Femur (tissue), 1 donor: ENCODE data around the gene GNAT2.
A peak's percentile ranks its signal among the peaks of the same experiment; 100 is the strongest.

Source experiments
- DNase-seq: peaks from one replicate; pipeline ENCODE4 v3.0.0-alpha.2; 2017

GNAT2 gene

GRCh38 chr1:109626682-109627408 lies 7.4 kb upstream of the GNAT2 start:
- no peak for DNase-seq

GRCh38 chr1:109625601-109626560 lies 6.5 kb upstream of the GNAT2 start:
- DNase-seq, result no peak

DNA sequence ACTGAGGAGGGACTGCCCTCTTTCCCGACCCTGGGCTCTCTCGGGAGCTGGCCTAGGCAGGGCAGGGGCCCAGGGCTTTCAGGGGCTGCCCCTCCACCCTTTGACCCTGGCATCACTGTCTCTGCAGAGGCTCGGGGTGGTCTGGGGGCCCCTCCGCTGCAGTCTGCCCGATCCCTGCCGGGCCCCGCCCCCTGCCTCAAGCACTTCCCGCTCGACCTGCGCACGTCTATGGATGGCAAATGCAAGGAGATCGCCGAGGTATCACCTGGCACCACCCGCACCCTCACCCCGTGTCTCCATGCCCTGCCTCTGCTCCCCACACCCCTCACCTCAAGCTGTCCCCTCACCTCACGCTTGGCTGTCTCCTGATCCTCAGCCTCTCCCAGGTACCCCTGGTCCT lies 5.8 kb upstream of the GNAT2 start:
- DNase-seq, result no peak

GRCh38 chr1:109624201-109625010 lies 5.0 kb upstream of the GNAT2 start:
- DNase-seq, result no peak

DNA sequence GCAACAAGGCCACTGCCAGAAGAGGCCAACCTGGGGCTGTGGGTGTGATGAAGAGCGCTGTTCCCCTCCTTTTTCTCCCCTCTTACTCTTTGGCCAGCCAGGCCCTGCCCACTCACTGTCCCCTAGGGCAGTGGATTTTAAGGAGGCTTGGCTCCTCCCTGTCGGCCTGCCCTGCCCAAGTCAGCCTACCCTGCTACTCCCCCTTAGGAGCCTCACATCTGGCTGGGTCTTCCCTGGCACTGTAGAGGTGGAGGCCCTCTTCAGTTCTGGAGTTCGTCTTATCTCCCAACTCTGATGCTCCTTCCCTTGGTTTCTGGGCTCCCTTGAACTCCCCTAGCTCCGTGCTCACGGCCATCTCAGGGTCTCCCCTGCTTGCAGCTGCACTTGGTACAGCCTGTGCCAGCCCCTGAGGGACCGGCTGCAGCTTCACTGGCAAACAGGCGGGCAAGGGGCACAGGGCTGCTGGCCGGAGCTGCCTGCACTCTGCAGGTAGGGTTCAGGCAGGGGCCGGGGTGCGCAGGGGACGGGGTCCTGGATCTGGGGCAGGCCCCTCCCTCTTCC lies 4.3 kb upstream of the GNAT2 start:
- DNase-seq, result no peak

- no peak for DNase-seq
These were observed 3.5 kb upstream of the GNAT2 start for GRCh38 chr1:109622895-109623294.

- no peak for DNase-seq
These were observed 2.9 kb upstream of the GNAT2 start for GRCh38 chr1:109622137-109622892.

DNA sequence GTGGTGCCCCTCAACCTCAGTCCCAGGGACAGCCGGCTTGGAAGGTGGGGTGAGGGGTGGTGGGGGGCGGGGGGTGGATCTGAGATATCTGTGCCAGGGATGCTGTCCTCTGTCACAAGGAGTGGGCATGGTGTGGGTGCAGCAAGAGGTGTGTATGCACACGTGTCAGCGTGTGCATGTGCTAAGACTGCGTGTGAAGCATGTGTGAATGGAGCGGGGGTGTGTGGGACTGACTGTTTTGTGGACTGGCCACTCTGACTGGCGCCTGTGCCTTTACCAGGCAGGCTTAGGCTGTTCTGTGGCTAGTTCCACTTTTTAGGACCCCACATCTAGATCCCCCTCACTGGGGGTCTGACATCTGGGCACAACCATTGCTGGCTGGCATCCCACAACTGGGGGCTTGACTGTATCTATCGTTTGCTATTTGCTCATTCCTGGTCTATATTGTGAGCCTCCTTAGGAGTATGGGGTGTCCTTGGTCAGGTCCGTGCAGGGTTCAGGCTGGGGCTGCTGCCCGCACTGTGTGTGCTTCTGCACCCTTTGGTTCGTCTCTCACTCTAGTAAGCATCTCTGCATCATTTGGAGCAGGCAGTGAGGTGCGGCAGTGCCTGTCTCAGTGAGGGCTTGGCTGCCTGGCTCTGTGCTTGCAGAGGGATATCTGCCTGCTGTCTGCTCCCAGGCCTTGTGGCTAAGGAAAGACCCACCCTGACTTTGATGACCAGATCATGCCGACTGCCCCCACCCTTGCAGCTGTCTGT lies 2.1 kb upstream of the GNAT2 start:
- DNase-seq, result no peak

GRCh38 chr1:109620841-109621286 lies 1.4 kb upstream of the GNAT2 start:
- peak; percentile 97 for DNase-seq

DNA sequence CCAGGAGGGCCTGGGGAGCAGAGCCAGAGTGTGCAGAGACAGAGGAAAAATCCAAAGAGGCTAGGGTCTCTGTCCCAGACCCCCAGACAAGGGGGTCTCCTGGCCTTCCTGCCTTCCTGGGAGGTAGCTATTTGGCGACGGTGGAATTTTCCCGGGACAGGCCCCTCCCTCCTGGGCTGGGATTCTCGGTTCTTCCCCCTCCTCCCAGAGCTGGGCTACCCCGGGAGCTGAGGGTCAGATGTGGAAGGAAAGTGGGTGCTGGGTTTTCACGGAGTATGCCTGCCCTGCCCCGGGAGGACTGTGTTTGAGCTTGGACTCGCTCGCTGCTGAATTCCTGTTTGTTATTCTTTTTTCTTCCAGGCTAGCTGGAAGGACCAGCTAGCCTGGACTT lies 980 bp upstream of the GNAT2 start:
- DNase-seq, result peak; percentile 81

DNA sequence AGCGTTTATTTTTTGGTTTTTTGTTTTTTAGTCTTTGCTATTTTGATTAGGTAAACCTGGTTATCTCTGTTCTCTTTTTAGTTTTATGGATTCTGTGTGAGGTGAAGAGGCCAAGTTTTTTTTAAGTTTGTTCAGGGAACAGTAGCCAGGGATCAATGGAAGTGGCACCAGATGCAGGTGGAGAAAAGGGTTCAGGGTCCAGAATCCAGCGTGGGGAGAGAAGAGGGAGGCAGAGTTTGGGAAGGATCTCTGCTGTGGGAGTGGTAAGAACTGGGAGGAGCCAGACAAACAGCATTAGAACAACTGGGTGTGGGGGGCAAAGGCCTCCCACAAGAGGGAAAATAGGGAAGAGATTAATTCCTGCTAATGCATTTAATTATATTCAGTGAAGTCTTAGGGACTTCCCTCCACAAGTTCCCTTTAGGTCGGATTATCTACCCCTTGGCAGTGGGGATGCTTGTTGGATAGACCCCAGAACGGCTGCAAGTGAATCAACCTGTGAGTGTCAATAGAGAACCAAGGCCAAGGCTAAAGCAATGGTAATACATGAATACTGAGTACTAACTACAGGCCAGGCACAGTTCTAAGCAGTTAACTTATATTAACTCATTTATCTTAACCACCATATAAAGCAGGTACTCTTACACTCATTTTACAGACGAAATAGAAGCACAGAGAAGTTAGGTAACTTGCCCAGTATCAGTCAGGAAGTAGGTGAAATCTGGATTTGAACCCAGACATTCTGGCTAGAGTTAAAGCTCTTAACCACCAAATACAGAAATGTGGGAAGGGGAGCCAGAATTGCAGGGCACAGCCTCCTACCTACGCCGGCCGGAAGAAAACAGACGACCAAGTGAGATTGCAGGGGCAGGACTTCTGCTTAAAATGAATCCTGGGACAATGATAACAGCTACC lies 498 bp downstream of the GNAT2 start:
- DNase-seq, result no peak

GRCh38 chr1:109617291-109617801 lies 2.1 kb downstream of the GNAT2 start:
- DNase-seq, result no peak

DNA sequence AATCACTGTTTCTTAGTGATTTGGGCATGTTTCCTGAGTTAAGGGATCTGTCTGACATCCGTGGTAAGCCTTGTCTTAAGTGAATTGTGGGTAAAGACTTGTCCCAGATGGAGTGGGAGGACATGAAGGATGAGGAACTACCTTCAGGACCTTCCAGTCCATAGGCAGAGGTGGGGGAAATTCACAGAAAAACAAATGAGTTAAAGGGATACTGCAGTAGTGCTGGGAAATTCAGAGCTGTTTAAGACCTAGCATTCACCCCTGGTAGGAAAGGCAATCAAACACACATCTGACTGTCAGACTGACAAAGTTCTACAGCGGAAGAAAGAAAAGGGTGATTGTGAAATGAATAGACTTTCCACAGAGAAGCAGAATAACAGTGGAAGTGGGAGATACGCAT lies 3.0 kb downstream of the GNAT2 start:
- no peak for DNase-seq

DNA sequence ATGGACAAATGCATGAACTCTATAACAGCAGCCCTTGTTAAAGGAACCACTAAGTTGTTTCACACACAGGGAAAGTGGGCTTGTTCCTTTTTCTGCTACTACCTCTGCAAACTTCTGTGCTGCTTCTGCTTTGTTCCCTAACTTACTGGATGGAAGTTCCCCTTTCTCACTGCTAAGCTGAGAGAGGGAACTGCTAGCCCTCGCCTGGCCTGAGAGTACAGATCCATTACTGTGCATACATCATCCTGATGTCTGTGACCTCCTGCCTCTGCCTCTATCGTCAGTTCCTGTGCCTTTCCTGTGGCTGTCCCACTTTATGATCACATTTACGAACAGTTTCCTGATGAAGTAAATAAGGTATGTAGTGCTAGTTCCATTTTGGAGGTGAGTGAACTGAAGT lies 3.5 kb downstream of the GNAT2 start:
- no peak for DNase-seq

- DNase-seq, result no peak
These were observed 5.9 kb downstream of the GNAT2 start for GRCh38 chr1:109613361-109614147.

- DNase-seq, result no peak
These were observed 8.0 kb downstream of the GNAT2 start for GRCh38 chr1:109611308-109611990.

DNA sequence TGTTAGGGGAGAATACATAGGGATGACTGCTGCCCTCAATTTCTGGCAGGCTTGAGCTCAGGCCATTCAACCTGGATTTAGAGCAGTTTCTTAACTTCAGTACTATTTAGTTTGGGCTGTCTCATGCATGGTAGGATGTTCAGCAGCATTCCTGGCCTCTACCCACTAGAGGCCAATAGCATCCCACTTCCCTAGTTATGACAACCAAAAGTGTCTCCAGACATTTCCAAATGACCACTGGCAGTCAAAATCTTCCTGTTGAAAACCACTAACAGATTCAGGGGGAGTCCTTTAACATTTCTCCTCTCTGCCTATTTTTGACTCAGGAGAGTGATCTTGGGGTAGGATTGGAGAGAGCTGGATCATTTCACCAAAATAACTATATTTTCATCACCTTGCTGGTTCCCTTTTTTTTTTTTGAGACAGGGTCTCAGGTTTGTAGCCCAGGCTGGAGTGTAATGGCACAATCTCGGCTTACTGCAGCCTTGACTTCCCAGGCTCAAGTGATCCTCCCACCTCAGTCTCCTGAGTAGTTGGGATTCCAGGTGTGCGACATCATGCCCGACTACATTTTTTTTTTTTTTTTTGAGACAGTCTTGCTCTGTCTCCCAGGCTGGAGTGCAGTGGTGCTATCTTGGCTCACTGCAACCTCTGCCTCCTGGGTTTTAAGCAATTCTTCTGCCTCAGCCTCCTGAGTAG lies 8.7 kb downstream of the GNAT2 start:
- DNase-seq, result no peak

GRCh38 chr1:109609881-109610280 lies 9.5 kb downstream of the GNAT2 start:
- no peak for DNase-seq
